ENCODE data around the gene REG3G. TPM values are rescaled to one million over a fixed set of nuclear protein-coding genes. Genes with fewer than 3 reads are reported as not detected.

Gene REG3G
- not detected for polyA plus RNA-seq (2012; ENCODE audit: insufficient read depth, insufficient read length)

GRCh38 chr2:79025421-79025820 is at the start of gene REG3G:
Gene REG3G (plus strand): TSS chr2:79025702. CDS start chr2:79026094, 392 bp downstream.
- no peak for DNase-seq (ENCODE audit: low read depth, low spot score)
- no peak within 1 kb of the TSS for H3K4me3 ChIP-seq (ENCODE audit: low read length)

- no peak overlapping the region for H3K4me3 ChIP-seq (ENCODE audit: low read length)
- no peak for DNase-seq (ENCODE audit: low read depth, low spot score)
These were observed 47.8 kb upstream of the REG3G start for GRCh38 chr2:78977661-78978145.

GRCh38 chr2:78978340-78978739 is 47.2 kb upstream of the REG3G start:
- no peak for DNase-seq (ENCODE audit: low read depth, low spot score)
- no peak overlapping the region for H3K4me3 ChIP-seq (ENCODE audit: low read length)

- H3K4me3 ChIP-seq (ENCODE audit: low read length), result no peak overlapping the region
- peak; percentile 33 for DNase-seq (ENCODE audit: low read depth, low spot score)
These were observed 45.9 kb upstream of the REG3G start for GRCh38 chr2:78979380-78980151.

- DNase-seq (ENCODE audit: low read depth, low spot score), result no peak
- H3K4me3 ChIP-seq (ENCODE audit: low read length), result no peak overlapping the region
These were observed 45.4 kb upstream of the REG3G start for GRCh38 chr2:78980152-78980465.

- no peak for DNase-seq (ENCODE audit: low read depth, low spot score)
- H3K4me3 ChIP-seq (ENCODE audit: low read length), result no peak overlapping the region
These were observed 44.6 kb upstream of the REG3G start for GRCh38 chr2:78980871-78981270.

- H3K4me3 ChIP-seq (ENCODE audit: low read length), result no peak overlapping the region
- no peak for DNase-seq (ENCODE audit: low read depth, low spot score)
These were observed 42.7 kb upstream of the REG3G start for GRCh38 chr2:78982638-78983330.

GRCh38 chr2:78984386-78984785 is 41.1 kb upstream of the REG3G start:
- H3K4me3 ChIP-seq (ENCODE audit: low read length), result no peak overlapping the region
- no peak for DNase-seq (ENCODE audit: low read depth, low spot score)

- no peak for DNase-seq (ENCODE audit: low read depth, low spot score)
These were observed 39.9 kb upstream of the REG3G start for GRCh38 chr2:78985558-78985957.

GRCh38 chr2:78989051-78989450 is 36.5 kb upstream of the REG3G start:
- no peak for DNase-seq (ENCODE audit: low read depth, low spot score)
- H3K4me3 ChIP-seq (ENCODE audit: low read length), result no peak overlapping the region

More at GRCh38 chr2:78985558-78985957, 39.9 kb upstream of the REG3G start:
- no peak overlapping the region for H3K4me3 ChIP-seq (ENCODE audit: low read length)

GRCh38 chr2:78992451-78992806 is 33.1 kb upstream of the REG3G start:
- no peak for DNase-seq (ENCODE audit: low read depth, low spot score)
- no peak overlapping the region for H3K4me3 ChIP-seq (ENCODE audit: low read length)

GRCh38 chr2:78992807-78993517 is 32.5 kb upstream of the REG3G start:
- H3K4me3 ChIP-seq (ENCODE audit: low read length), result no peak overlapping the region

GRCh38 chr2:78993518-78994148 is 31.9 kb upstream of the REG3G start:
- no peak for DNase-seq (ENCODE audit: low read depth, low spot score)
- H3K4me3 ChIP-seq (ENCODE audit: low read length), result no peak overlapping the region

More at GRCh38 chr2:78992807-78993517, 32.5 kb upstream of the REG3G start:
- DNase-seq (ENCODE audit: low read depth, low spot score), result no peak

GRCh38 chr2:78994789-78995188 is 30.7 kb upstream of the REG3G start:
- no peak for DNase-seq (ENCODE audit: low read depth, low spot score)
- H3K4me3 ChIP-seq (ENCODE audit: low read length), result no peak overlapping the region

- H3K4me3 ChIP-seq (ENCODE audit: low read length), result no peak overlapping the region
These were observed 26.1 kb upstream of the REG3G start for GRCh38 chr2:78999406-78999805.

GRCh38 chr2:79000008-79000576 is 25.4 kb upstream of the REG3G start:
- H3K4me3 ChIP-seq (ENCODE audit: low read length), result no peak overlapping the region
- DNase-seq (ENCODE audit: low read depth, low spot score), result no peak

More at GRCh38 chr2:78999406-78999805, 26.1 kb upstream of the REG3G start:
- no peak for DNase-seq (ENCODE audit: low read depth, low spot score)

- DNase-seq (ENCODE audit: low read depth, low spot score), result no peak
- no peak overlapping the region for H3K4me3 ChIP-seq (ENCODE audit: low read length)
These were observed 24.2 kb upstream of the REG3G start for GRCh38 chr2:79001285-79001684.

GRCh38 chr2:79004680-79005079 is 20.8 kb upstream of the REG3G start:
- DNase-seq (ENCODE audit: low read depth, low spot score), result no peak

GRCh38 chr2:79005216-79005615 is 20.3 kb upstream of the REG3G start:
- H3K4me3 ChIP-seq (ENCODE audit: low read length), result no peak overlapping the region
- no peak for DNase-seq (ENCODE audit: low read depth, low spot score)

More at GRCh38 chr2:79004680-79005079, 20.8 kb upstream of the REG3G start:
- no peak overlapping the region for H3K4me3 ChIP-seq (ENCODE audit: low read length)

All from Jurkat, Clone E6-1 (cell line).